ENCODE results near the gene SPDYE6.
"Not testable (repeated sequence)": the region's sequence is repeated elsewhere in the genome, so short reads cannot be mapped to it uniquely, and the experiment has no call there.

Gene SPDYE6

GRCh38 chr7:102312317-102312716 is 43.9 kb downstream of the SPDYE6 start:
- Mint-ChIP-seq H3K4me3 (no peak overlapping the region), H3K27me3 (no peaks in the 10 kb centered on the region), H3K9me3 (ENCODE audit: low read depth) (no peaks in the 10 kb centered on the region), H3K4me1 (ENCODE audit: low read depth) (no peaks in the 10 kb centered on the region), H3K36me3 (no peaks in the 10 kb centered on the region), H3K27ac (no peak overlapping the region)

GRCh38 chr7:102310414-102310815 is 45.8 kb downstream of the SPDYE6 start:
- Mint-ChIP-seq H3K9me3 (ENCODE audit: low read depth) (no peaks in the 10 kb centered on the region), H3K4me3 (no peak overlapping the region), H3K27me3 (no peaks in the 10 kb centered on the region), H3K4me1 (ENCODE audit: low read depth) (no peaks in the 10 kb centered on the region), H3K36me3 (no peaks in the 10 kb centered on the region), H3K27ac (no peak overlapping the region)

GRCh38 chr7:102306916-102307677 is 49.1 kb downstream of the SPDYE6 start:
- H3K4me3 Mint-ChIP-seq, result no peak overlapping the region
- no peaks in the 10 kb centered on the region for H3K27me3 Mint-ChIP-seq
- no peaks in the 10 kb centered on the region for H3K9me3 Mint-ChIP-seq (ENCODE audit: low read depth)
- H3K36me3 Mint-ChIP-seq, result no peaks in the 10 kb centered on the region
- H3K4me1 Mint-ChIP-seq (ENCODE audit: low read depth), result no peaks in the 10 kb centered on the region
- no peak overlapping the region for H3K27ac Mint-ChIP-seq

GRCh38 chr7:102305414-102306268 is 50.6 kb downstream of the SPDYE6 start:
- Mint-ChIP-seq H3K9me3 (ENCODE audit: low read depth) (no peaks in the 10 kb centered on the region), H3K4me3 (no peak overlapping the region), H3K4me1 (ENCODE audit: low read depth) (no peaks in the 10 kb centered on the region), H3K27me3 (no peaks in the 10 kb centered on the region), H3K27ac (no peak overlapping the region), H3K36me3 (no peaks in the 10 kb centered on the region)

GRCh38 chr7:102304668-102305067 is 51.6 kb downstream of the SPDYE6 start:
- Mint-ChIP-seq H3K27me3 (no peaks in the 10 kb centered on the region), H3K36me3 (no peaks in the 10 kb centered on the region), H3K4me3 (no peak overlapping the region), H3K27ac (no peak overlapping the region), H3K4me1 (ENCODE audit: low read depth) (no peaks in the 10 kb centered on the region), H3K9me3 (ENCODE audit: low read depth) (no peaks in the 10 kb centered on the region)

- Mint-ChIP-seq H3K27ac (no peak overlapping the region), H3K4me3 (no peak overlapping the region), H3K27me3 (no peaks in the 10 kb centered on the region), H3K9me3 (ENCODE audit: low read depth) (no peaks in the 10 kb centered on the region), H3K36me3 (no peaks in the 10 kb centered on the region), H3K4me1 (ENCODE audit: low read depth) (no peaks in the 10 kb centered on the region)
Observed at GRCh38 chr7:102303669-102304422, 52.4 kb downstream of the SPDYE6 start.

GRCh38 chr7:102302025-102302424 is 54.2 kb downstream of the SPDYE6 start:
- Mint-ChIP-seq H3K27me3 (no peaks in the 10 kb centered on the region), H3K36me3 (no peaks in the 10 kb centered on the region), H3K4me3 (no peak overlapping the region), H3K4me1 (ENCODE audit: low read depth) (no peaks in the 10 kb centered on the region), H3K9me3 (ENCODE audit: low read depth) (no peaks in the 10 kb centered on the region), H3K27ac (no peak overlapping the region)

- not testable (repeated sequence) for H3K4me1 Mint-ChIP-seq (ENCODE audit: low read depth); H3K36me3 Mint-ChIP-seq; H3K27ac Mint-ChIP-seq; H3K9me3 Mint-ChIP-seq (ENCODE audit: low read depth); H3K4me3 Mint-ChIP-seq; H3K27me3 Mint-ChIP-seq
Observed at GRCh38 chr7:102301367-102301766, 54.9 kb downstream of the SPDYE6 start.

GRCh38 chr7:102300643-102301221 is 55.5 kb downstream of the SPDYE6 start:
- H3K27me3 Mint-ChIP-seq, result no peaks in the 10 kb centered on the region
- H3K36me3 Mint-ChIP-seq, result no peaks in the 10 kb centered on the region
- no peak overlapping the region for H3K27ac Mint-ChIP-seq
- no peaks in the 10 kb centered on the region for H3K4me1 Mint-ChIP-seq (ENCODE audit: low read depth)
- no peak overlapping the region for H3K4me3 Mint-ChIP-seq
- no peaks in the 10 kb centered on the region for H3K9me3 Mint-ChIP-seq (ENCODE audit: low read depth)

- no peaks in the 10 kb centered on the region for H3K27me3 Mint-ChIP-seq
- no peak overlapping the region for H3K4me3 Mint-ChIP-seq
- H3K9me3 Mint-ChIP-seq (ENCODE audit: low read depth), result no peaks in the 10 kb centered on the region
- no peaks in the 10 kb centered on the region for H3K4me1 Mint-ChIP-seq (ENCODE audit: low read depth)
- no peaks in the 10 kb centered on the region for H3K36me3 Mint-ChIP-seq
- H3K27ac Mint-ChIP-seq, result no peak overlapping the region
Observed at GRCh38 chr7:102297487-102298218, 58.6 kb downstream of the SPDYE6 start.

- no peaks in the 10 kb centered on the region for H3K27me3 Mint-ChIP-seq
- no peak overlapping the region for H3K4me3 Mint-ChIP-seq
- peaks cover 6% of the 10 kb centered on the region for H3K4me1 Mint-ChIP-seq (ENCODE audit: low read depth)
- H3K9me3 Mint-ChIP-seq (ENCODE audit: low read depth), result no peaks in the 10 kb centered on the region
- H3K27ac Mint-ChIP-seq, result no peak overlapping the region
- no peaks in the 10 kb centered on the region for H3K36me3 Mint-ChIP-seq
Observed at GRCh38 chr7:102296514-102296913, 59.7 kb downstream of the SPDYE6 start.

- no peaks in the 10 kb centered on the region for H3K27me3 Mint-ChIP-seq
- no peaks in the 10 kb centered on the region for H3K9me3 Mint-ChIP-seq (ENCODE audit: low read depth)
- H3K36me3 Mint-ChIP-seq, result no peaks in the 10 kb centered on the region
- no peak overlapping the region for H3K4me3 Mint-ChIP-seq
- peaks cover 10% of the 10 kb centered on the region for H3K4me1 Mint-ChIP-seq (ENCODE audit: low read depth)
- H3K27ac Mint-ChIP-seq, result no peak overlapping the region
Observed at GRCh38 chr7:102296179-102296438, 60.1 kb downstream of the SPDYE6 start.

All from activated naive CD8-positive, alpha-beta T cell (primary cell).